Measurements from ENCODE around the gene DLEC1.

Gene DLEC1

GRCh38 chr3:37992271-37993066 is 46.5 kb upstream of the DLEC1 start:
- peaks cover 8% of the 10 kb centered on the region for H3K36me3 Mint-ChIP-seq (ENCODE audit: low read depth)
- H3K27ac Mint-ChIP-seq, result peak overlapping the region; percentile 12 to 98 (median 91)
- no peaks in the 10 kb centered on the region for H3K9me3 Mint-ChIP-seq
- TF ChIP-seq CTCF (IDR thresholded peaks at IDR 0.05; ENCODE audit: unreplicated experiment in 3 of 3), result no peak
- peaks cover 44% of the 10 kb centered on the region for H3K4me1 Mint-ChIP-seq
- H3K4me3 Mint-ChIP-seq, result peak overlapping the region; percentile 42 to 96 (median 95)
- peaks cover 17% of the 10 kb centered on the region for H3K27me3 Mint-ChIP-seq (ENCODE audit: low read depth)

GRCh38 chr3:37993067-37993455 is 45.9 kb upstream of the DLEC1 start:
- H3K27me3 Mint-ChIP-seq (ENCODE audit: low read depth), result peaks cover 17% of the 10 kb centered on the region
- H3K4me1 Mint-ChIP-seq, result peaks cover 44% of the 10 kb centered on the region
- peak overlapping the region; percentile 93 to 96 (median 95) for H3K4me3 Mint-ChIP-seq
- H3K9me3 Mint-ChIP-seq, result no peaks in the 10 kb centered on the region
- H3K36me3 Mint-ChIP-seq (ENCODE audit: low read depth), result peaks cover 8% of the 10 kb centered on the region
- peak overlapping the region; percentile 12 to 98 (median 91) for H3K27ac Mint-ChIP-seq
- TF ChIP-seq CTCF (IDR thresholded peaks at IDR 0.05; ENCODE audit: unreplicated experiment in 3 of 3), result no peak

- TF ChIP-seq CTCF (IDR thresholded peaks at IDR 0.05; ENCODE audit: unreplicated experiment in 3 of 3), result no peak
- peaks cover 17% of the 10 kb centered on the region for H3K27me3 Mint-ChIP-seq (ENCODE audit: low read depth)
- peaks cover 8% of the 10 kb centered on the region for H3K36me3 Mint-ChIP-seq (ENCODE audit: low read depth)
- H3K4me3 Mint-ChIP-seq, result peak overlapping the region; percentile 93 to 96 (median 95)
- H3K4me1 Mint-ChIP-seq, result peaks cover 44% of the 10 kb centered on the region
- no peaks in the 10 kb centered on the region for H3K9me3 Mint-ChIP-seq
- peak overlapping the region; percentile 91 to 98 (median 92) for H3K27ac Mint-ChIP-seq
Measured at GRCh38 chr3:37993460-37993819, 45.6 kb upstream of the DLEC1 start.

GRCh38 chr3:37993820-37994638 is 45.0 kb upstream of the DLEC1 start:
- peaks cover 17% of the 10 kb centered on the region for H3K27me3 Mint-ChIP-seq (ENCODE audit: low read depth)
- TF ChIP-seq CTCF (IDR thresholded peaks at IDR 0.05; ENCODE audit: unreplicated experiment in 3 of 3), result no peak

GRCh38 chr3:37994639-37994972 is 44.4 kb upstream of the DLEC1 start:
- H3K4me1 Mint-ChIP-seq, result peaks cover 44% of the 10 kb centered on the region
- no peak for TF ChIP-seq CTCF (IDR thresholded peaks at IDR 0.05; ENCODE audit: unreplicated experiment in 3 of 3)
- peaks cover 8% of the 10 kb centered on the region for H3K36me3 Mint-ChIP-seq (ENCODE audit: low read depth)

More at GRCh38 chr3:37993820-37994638, 45.0 kb upstream of the DLEC1 start:
- H3K36me3 Mint-ChIP-seq (ENCODE audit: low read depth), result peaks cover 8% of the 10 kb centered on the region
- H3K9me3 Mint-ChIP-seq, result no peaks in the 10 kb centered on the region
- H3K27ac Mint-ChIP-seq, result peak overlapping the region; percentile 91 to 98 (median 92)
- H3K4me3 Mint-ChIP-seq, result peak overlapping the region; percentile 93 to 96 (median 95)
- peaks cover 43% of the 10 kb centered on the region for H3K4me1 Mint-ChIP-seq

More at GRCh38 chr3:37994639-37994972, 44.4 kb upstream of the DLEC1 start:
- Mint-ChIP-seq H3K27ac (peak overlapping the region; percentile 91 to 98 (median 92)), H3K9me3 (no peaks in the 10 kb centered on the region), H3K4me3 (peak overlapping the region; percentile 93 to 96 (median 95)), H3K27me3 (ENCODE audit: low read depth) (peaks cover 17% of the 10 kb centered on the region)
